ENCODE results near the gene DCLK2.

- no peak for TF ChIP-seq POLR2A (IDR thresholded peaks at IDR 0.05; ENCODE audit: borderline replicate concordance, extremely low read depth, insufficient read depth, insufficient read length)
- no peak for TF ChIP-seq CTCF (IDR thresholded peaks at IDR 0.05 in 2 of 3, conservative IDR thresholded peaks at IDR 0.05 in 1 of 3; ENCODE audit: borderline replicate concordance in 1 of 3, insufficient read depth in 1 of 3, low read depth in 2 of 3, low read length in 2 of 3)
- no peak for TF ChIP-seq REST (IDR thresholded peaks at IDR 0.05; ENCODE audit: low read depth)
- TF ChIP-seq POLR2AphosphoS5 (IDR thresholded peaks at IDR 0.05; ENCODE audit: low read depth, low read length): no peak
- no peak for TF ChIP-seq ATF3 (IDR thresholded peaks at IDR 0.05)
- TF ChIP-seq EZH2phosphoT487 (IDR thresholded peaks at IDR 0.05; ENCODE audit: borderline replicate concordance): no peak
- no peak for TF ChIP-seq RAD21 (IDR thresholded peaks at IDR 0.05; ENCODE audit: low read depth)
- TF ChIP-seq ZFX (IDR thresholded peaks at IDR 0.05): no peak
- no peak for TF ChIP-seq CEBPB (IDR thresholded peaks at IDR 0.05; ENCODE audit: low read depth)
- TF ChIP-seq SP1 (IDR thresholded peaks at IDR 0.05; ENCODE audit: low read depth): no peak
- TF ChIP-seq EGR1 (IDR thresholded peaks at IDR 0.05; ENCODE audit: low read depth): no peak
Observed at GRCh38 chr4:150264595-150265161, 186.4 kb downstream of the DCLK2 start.

Data from HCT116 (cell line).